GM19328 (cell line): ENCODE results near the gene STRC.
"Not testable (repeated sequence)": the region's sequence is repeated elsewhere in the genome, so short reads cannot be mapped to it uniquely, and the experiment has no call there.

Experiments
- ATAC-seq: cut with Tn5 transposase; IDR thresholded peaks from one replicate; pipeline ENCODE4 v1.9.1; 2021; ENCODE audit warnings: mild to moderate bottlenecking, moderate library complexity; ENCODE audit not compliant: unreplicated experiment

STRC gene

DNA sequence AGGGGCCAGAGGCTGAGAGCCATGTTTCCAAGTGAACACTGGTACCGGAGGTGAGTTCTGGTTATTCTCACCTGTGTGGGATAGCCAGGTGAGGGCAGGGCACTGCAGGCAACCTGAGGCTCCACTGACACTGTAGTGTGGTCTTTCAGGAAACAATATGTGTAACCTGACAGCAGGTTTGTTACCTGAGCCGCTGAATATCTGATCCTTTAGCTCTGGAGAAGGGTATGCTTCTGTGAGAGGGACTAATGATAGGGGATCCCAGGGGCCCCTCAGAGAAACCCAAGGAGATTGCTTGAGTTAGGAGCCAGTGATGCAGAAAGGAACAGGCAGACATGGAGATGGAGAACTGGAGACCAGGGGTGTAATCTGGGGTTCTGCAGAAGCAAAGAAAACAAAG lies at the start of gene STRC:
Gene STRC (minus strand): TSS at position 101 of the 400 bp plus-strand sequence. CDS start 78 bp downstream, at position 23.
- not testable (repeated sequence) for ATAC-seq

DNA sequence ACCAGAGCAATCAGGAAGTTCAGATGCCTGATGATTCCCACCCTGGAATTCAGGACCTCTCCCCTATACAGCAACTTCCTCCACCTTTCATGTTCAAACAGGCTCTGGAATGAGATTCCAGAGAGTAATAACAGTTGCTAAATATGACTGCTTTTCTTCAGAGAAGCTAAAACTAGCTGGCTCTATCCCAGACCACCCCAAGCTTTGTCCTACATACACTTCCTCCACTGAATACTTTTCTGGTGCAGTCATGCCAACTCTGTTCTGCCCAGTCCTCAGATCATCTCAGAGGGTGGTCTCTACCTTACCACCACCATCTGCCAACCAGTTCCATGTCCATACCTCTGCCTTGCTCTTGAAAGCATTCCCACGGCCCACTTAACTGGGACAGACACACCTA lies 47.6 kb upstream of the STRC start:
- not testable (repeated sequence) for ATAC-seq

DNA sequence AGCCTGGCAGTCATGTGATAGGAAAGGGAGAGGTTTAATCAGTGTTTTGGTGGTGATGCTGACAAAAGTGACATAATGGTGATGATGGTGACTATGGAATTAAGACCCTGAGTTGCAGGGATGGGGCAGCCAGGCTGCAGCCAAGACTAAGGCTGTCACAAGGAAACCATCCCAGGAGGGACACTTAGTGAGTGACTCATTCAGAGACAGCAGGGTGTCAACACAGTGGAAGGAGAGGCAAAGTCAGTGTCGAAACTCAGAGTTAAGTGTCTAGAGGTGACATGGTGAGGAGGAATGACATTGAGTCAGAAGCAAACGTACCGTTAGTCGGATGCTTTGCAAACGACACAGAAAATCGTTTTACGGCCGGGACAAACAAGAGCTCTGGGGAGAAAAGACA lies 44.7 kb upstream of the STRC start:
- ATAC-seq = not testable (repeated sequence)

DNA sequence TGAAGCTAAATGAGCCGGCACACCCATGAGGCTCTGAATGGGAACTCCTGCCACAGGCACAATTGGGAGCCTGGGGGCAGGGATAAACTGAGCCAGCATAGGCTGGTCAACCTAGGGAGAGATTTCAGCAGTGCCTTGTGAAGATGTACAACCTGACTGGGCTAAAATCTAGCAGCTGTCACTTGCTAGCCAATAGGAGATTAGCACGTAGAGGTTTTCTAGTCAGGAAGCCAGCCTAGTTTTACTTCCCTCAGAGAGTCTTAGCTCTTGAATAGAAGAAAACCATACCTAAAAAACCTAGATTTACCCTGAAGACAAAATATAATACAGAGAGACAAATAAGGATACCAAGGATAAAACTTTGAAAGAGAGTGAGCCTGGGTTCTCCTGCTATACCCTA lies 43.7 kb upstream of the STRC start:
- not testable (repeated sequence) for ATAC-seq

DNA sequence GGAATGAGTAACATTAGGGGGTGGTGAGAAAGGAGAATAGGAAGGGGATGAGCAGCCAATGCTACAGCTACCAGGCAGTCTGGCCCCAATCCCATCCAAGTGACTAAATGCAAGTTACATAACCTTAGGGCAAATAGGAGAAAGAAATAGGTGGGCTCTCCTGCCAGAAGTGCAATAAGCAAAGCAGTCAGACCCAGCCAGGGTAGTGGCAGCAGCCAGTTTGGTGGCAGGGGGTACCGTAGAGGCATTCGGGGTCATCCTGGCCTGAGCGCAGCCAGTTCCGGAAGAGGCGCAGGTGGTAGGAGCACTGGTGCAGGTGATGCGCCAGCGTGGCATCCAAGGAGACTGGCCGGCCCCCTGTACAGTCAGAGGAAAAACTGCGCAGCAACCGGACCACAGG lies 41.1 kb upstream of the STRC start:
- not testable (repeated sequence) for ATAC-seq

DNA sequence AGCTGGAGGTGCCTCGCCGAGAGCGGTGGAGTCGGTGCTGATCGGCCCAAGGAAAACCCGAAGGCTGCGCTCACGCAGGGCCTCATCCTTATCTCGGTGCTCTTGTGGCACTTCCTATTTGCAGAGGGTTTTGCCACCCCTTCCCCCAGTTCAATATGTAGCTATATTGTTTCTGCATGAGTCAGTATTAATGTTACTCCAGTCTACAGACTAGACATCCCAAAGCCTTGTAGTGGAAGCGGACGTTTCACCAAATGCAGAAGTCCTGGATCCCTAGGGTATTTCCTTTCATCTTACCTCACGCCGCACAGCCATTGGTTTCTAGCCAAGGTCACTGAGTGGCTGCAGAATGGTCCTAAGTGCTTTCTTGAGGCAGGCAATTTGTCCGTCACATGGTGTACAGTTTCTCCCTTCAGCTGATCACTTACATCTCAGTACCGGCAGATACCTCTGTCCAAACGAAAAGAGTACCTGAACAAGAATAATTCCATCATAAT lies 30.9 kb upstream of the STRC start:
- not testable (repeated sequence) for ATAC-seq

DNA sequence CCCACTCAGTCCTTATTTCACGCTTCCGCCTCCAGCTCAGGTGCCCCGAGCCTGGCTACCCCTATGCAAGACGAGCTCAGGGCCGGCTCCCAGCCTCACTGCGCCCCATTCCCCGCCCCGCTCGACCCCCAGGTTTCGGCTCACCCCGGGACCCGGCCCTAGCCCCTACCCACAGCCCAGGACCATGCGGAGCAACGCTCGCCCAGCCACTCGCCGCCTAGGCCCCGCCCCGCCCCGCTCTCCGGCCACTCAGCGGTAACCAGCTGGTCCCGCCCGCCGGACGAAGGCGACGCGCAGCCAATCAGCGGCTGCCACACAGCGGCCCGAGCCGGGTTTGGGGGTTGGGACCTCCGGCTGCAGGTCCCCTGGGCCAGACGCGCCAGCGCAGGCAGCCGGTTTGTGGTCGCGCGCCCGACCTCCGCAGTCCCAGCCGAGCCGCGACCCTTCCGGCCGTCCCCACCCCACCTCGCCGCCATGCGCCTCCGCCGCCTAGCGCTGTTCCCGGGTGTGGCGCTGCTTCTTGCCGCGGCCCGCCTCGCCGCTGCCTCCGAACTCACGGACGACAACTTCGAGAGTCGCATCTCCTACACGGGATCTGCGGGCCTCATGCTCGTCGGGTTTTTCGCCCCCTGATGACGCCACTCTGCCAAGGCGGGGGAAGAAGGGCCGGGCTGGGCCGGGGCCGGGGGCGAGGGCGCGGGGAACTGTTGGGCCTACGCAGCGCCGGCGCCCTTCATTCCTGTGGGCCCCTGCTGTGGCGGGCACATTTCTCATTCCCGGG lies 30.2 kb upstream of the STRC start, which contains the start of gene CATSPER2:
Gene CATSPER2 (minus strand): TSS at position 196 of the 781 bp plus-strand sequence. CDS start 783 bp downstream, outside the sequence.
- no peak for ATAC-seq

DNA sequence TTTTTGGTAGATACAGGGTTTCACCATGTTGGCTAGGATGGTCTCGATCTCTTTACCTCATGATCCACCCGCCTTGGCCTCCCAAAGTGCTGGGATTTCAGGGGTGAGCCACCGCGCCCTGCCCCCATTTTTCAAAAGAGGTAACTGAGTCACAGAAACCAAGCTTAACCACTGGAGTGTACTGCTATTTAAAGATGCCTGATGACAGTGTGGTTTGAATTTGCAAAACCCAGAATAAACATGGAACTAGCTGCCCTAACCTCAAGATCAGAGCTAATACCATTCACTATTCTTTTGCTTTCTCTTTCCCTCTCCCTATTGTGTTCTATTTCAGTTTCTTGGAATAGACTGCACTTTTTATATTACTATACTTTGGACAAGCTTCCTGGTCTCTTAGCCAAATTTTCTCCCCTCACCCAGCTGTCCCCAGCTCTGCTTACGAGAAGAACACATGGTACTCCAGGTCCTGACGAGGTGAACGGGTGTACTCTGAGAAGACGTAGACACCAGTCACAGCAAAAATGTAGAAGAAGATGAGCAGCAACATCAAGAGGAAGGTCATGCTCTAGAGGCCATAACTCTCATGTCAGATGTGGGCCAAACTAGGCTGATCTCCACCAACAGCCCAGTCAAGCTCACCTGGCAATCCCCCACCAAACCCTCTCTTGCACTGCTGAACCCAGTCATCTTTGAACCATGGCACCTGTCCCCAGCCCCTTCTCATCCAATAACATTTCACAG lies 20.0 kb upstream of the STRC start:
- ATAC-seq = not testable (repeated sequence)

DNA sequence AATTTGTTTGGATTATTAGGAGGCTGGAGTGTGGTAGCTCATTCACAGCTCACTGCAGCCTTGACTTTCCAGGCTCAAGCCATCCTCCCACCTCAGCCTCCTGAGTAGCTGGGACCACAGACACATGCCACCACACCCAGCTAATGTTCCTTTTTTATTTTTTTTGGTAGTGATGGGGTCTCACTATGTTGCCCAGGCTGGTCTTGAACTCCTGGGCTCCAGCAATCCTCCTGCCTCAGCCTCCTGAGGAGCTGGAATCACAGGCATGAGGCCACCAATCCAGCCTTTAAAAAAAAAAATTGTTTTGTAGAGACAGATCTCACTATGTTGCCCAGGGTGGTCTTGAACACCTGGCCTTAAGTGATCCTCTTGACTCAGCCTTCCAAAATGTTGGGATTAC lies 8.3 kb upstream of the STRC start:
- ATAC-seq = not testable (repeated sequence)

DNA sequence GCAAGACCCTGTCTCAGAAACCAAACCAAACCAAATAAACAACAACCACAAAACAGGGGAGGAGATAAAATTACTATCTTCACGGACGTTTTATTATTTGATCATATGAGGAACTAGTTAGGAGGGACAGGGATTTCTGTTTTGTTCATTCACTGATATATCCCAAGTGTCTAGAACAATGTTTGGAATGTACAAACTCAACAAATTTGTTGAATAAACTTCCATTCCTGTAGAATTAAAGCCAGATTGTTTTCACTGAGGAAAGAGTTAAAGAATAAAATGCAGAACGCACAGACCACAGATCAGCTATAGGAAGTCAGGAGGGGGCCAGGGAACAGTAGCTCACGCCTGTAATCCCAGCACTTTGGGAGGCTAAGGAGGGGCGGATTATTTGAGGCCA lies 6.5 kb upstream of the STRC start:
- ATAC-seq = no peak

DNA sequence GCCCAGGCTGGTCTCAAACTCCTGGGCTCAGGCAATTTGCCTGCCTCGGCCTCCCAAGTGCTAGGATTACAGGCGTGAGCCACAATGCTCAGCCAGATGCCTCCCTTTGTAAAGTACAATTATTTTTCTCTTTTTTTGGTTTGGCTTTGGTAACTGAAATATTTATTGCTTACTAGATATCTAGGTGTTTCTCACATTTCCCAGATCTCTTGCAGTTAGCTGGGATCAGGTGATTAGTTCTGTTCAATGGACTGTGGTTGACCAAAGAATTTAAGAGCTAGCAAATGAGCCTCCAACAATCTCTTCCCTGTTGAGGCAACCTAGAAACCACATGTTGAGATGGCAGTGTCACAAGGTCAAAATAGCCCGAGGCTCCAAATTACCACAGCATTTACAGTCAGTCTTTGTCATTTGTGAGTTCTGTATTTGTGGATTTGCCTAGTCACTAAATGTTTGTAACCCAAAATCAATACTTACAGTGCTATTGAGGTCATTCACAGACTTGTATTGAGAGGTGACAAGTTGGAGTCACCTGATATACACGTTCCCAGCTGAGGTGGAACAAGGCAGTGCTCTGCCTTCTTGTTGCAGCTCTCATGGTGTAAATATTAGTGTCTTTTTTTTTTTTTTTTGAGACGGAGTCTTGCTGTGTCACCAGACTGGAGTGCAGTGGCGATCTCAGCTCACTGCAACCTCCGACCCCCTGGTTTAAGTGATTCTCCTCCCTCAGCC lies 3.6 kb upstream of the STRC start:
- ATAC-seq = not testable (repeated sequence)

DNA sequence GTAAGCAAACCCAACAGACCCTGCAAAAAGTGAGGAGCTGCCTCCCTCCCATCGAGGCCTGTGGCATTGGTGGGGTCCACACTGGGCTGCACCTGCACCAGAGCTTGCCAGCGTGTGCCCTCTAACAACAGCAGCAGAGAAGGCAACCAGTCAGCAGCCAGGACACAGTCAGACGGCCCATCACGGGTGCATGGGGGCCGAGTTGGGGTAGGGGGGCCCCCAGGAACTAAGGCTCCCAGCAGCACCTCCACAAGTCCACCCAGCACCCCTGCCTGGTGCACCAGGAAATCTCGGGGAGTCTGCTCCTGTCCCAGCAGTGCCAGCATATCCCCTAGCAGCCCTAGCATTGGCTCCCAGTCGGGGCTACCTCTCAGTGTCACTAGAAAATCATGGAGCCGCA lies 850 bp downstream of the STRC start:
- ATAC-seq = not testable (repeated sequence)

DNA sequence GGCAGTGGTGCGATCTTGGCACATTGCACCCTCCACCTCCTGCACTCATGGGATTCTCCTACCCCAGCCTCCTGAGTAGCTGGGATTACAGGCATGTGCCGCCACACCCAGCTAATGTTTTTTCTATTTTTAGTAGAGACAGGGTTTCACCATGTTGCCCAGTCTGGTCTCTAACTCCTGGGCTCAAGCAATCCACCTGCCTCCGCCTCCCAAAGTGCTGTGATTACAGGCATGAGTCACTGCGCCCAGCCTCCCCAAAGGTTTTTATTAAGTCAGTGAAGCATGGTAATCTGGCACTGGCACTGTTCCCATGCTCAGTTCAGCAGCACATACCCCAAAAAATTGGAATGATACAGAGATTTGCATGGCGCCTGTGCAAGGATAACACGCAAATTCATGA lies 16.4 kb downstream of the STRC start:
- not testable (repeated sequence) for ATAC-seq

DNA sequence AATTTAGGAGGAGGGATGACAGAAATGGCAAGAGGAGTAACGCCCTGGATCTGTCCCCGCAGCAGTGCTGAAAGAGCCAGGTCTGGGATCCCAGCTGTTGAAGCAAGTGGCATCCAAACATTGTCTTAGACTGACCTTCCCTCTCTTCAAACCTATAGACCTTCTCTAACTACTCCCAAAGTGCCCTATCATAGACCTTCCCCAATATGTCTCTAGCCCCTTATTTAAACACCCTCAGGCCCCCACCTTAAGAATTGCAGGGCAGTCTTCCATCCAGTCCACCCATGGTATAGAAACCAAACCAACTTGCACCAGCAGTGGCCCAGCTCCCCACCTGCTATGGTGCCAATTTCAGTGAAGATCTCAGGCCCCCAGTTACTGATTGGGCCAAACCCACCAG lies 18.4 kb downstream of the STRC start:
- ATAC-seq = not testable (repeated sequence)

DNA sequence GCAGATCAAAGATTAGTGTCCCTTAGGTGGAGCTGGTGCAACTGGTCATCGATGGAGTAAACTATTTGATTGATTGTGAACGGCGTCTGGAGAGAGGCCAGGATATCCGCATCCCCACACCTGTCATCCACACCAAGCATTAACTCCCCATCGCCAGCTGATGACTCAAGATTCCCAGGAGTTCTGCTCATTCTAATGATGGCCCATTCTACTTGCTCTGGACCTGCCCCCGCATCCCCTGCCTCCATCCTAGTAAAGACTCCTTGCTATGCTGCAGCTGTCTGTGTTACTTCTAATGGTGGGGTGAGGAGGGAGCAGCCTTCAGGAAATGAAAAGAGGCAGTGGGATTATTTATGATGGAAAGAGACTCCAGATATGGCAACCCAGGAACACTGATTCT lies 19.5 kb downstream of the STRC start:
- not testable (repeated sequence) for ATAC-seq

DNA sequence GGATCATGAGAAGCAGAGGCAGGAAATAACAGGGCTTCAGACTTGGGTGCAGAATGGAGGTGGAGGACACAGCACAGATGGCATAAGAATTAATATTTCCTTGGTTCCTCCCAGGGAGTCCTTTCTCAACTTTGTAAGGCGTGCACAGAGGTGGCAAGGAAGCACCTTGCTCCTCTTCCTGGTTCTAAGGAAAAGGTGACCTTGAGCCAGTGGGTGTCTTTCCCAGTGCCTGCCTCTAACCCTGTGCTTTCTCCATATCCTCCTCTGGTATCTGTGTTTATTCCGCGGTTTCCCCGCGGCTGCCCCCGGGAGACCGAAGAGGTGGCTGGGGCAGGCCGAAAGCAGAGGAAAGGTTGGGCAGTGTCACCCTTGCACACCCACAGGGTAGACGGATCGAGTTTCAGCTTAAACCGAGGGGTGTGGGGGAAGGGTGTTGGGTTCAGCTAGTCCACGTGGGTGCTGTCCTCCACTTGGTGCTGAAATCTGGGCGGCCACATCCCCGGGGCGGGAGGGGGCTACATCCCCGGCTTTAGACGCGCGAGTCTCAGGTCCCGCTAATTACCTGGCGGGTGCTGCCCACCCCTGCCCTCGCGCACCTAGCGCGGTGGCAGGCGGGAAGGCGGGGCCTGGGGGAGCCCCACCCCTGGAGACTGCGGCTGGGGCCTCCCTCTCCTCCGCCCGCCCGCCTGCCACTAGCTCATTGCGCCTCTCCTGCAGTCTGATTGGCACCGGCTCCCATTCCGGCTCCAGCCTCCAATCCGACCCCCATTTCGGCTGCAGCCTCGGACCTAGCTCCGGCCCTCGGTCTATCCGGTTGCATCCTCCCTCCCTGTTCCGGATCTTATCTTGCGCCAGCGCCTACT lies 25.0 kb downstream of the STRC start, which contains the start of gene CKMT1B:
Gene CKMT1B (plus strand): TSS at position 700 of the 863 bp plus-strand sequence. CDS start 192 bp downstream, outside the sequence.
- ATAC-seq = not testable (repeated sequence)

DNA sequence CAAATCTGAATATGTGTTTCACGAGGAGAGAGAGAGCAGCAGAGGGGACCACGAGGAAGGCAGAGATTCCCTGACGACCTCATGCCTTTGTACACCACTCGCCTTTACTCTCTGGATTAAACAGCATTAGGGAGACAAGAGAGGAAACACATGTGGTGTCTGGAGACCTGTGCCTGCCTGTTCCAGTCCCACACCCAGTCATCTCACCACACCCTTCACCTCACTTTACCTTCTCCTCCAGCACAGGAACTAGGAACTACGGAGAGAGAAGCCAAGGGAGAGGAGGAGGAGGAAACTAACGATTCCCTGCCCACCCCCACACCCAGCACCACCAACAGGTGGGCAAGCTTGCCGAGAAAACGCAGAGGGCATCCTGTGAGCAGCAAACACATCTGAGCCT lies 25.8 kb downstream of the STRC start:
- not testable (repeated sequence) for ATAC-seq

DNA sequence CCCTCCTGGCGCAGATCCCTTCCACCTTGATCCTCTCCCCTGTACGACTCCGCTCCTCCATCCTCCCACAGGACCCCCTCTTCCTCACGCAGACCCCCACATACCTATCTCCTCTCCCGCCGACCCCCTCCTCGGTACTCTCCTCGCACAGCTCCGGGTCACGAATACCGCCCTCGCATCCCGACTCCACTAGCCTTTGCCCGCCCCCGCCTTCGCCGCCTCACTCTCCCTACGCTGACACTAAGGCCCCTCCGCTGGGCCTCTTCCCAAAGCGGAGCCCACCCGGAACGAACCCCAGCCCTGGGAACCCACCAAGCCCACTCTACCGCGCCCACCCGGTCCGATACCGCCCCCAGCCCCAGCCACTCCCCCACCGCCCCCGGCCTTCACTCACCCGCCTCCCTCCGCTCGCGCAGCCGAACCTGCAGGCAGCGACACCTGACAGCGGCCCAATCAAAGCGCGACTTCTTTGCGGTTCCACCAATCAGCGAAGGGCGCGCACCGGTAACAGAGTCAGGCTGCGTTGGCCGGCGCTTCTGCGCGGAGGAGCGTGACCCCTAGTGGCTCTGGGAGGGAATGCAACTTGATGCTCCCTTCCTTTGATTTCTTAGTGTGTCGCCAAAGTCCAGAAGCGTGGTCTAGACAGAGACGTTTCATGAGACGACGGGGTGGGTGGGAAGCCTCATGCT lies 28.7 kb downstream of the STRC start, which contains the start of gene PPIP5K1:
Gene PPIP5K1 (minus strand): TSS at position 431 of the 689 bp plus-strand sequence. CDS start 5,704 bp downstream, outside the sequence.
- ATAC-seq = peak; percentile 93

DNA sequence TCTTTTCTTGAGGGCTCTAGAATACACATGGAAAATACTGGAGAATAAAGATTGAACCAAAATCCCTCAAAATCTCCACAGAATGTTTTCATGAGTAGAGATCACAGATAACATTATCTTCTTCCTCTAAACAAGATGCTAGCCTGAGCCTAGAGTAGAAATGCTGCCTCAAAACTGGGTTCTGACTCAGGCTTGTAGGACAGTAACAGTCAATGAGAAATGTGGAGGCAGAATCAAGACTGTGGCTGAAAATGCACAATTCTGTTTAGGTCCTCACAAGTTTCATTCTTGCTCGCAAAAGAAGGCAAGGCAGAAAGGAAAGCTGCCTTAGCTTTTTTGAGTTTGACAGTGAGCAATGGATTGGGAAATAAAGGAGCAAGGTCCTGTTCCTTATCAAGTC lies 44.0 kb downstream of the STRC start:
- ATAC-seq = not testable (repeated sequence)
